ENCODE measurements around the gene KCTD21.

KCTD21 gene

DNA sequence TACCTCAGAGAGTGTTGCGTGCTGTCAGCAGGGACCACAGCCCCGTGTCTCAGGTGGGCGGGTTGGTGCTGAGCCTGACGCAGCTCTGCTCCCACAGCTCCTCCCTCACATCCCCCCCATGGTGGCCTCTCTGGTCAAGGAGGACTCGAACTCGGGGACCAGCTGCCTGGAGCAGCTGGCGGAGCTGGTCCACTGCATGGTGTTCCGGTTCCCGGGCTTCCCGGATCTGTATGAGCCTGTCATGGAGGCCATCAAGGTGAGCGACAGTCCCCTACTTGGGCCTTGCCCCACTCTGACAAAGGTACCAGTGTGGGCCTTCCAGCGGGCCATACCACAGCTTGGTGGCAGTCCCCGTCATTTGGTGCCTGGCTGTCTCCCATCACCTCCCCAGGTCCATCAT, 12.1 kb upstream of the KCTD21 start:
- no peak for DNase-seq (ENCODE audit: low spot score)

DNA sequence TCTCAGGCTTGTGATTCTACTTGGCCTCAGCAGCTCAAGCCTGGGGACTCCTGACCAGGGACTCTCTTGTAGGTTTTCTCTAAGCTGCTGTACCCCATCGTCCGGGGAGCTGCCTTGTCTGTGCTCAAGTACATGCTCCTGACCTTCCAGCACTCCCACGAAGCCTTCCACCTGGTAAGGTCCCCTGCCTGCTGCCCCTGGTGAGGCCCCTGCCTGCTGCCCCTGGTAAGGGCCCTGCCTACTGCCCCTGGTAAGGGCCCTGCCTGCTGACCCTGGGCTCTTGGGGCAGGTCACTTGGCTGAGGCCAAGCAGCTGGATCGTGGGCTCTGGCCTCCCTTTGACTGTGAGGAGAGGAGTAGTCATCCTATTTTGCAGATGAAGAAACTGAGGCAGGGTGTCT, 11.6 kb upstream of the KCTD21 start:
- DNase-seq (ENCODE audit: low spot score): no peak

DNA sequence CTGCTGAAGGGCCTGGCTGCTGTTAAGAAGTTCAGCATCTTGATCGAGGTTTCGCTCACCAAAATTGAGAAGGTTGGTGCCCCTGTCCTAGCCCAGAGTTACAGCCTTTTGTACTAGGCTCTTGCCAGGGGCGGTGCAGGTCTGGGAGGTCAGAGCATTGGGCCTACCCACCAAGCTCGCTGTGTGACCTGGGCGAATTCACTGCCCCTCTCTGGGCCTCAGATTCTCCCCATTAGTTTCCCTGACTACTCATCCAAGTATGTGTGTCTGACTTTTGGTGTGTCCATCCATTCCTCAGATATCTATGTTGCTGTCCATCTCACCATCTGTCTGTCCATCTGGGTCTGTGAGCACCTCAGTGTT, 11.2 kb upstream of the KCTD21 start:
- no peak for DNase-seq (ENCODE audit: low spot score)

DNA sequence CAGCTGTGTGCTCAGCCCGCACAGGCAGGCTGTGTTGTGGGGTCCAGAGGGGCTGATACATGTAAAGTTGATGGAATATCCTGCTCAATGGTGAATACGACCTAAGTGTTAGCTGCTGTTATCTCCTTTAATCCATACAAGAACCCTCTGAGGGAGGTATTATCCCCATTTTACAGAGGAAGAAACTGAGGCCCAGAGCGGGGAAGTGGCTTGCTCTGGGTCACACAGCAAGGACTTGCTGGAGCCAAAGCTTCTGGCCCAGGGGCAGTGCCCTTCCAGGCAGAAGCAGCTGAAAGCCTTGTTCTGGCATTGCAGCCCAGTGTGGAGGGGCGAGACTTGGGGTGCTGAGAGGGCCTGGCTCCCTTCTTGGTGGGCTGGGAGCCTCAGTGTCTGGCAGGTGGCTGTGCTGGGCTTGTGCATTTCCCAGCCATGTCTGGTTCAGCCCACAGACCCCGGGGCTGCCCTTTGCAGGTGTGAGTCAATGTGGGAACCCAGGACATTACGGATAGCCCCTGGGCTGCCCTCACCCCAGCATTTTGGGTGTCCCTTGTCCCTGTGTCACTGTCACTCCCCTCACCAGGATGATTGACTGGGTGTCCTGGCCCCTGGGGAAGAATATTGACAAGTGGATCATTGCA, 10.7 kb upstream of the KCTD21 start:
- DNase-seq (ENCODE audit: low spot score): no peak

DNA sequence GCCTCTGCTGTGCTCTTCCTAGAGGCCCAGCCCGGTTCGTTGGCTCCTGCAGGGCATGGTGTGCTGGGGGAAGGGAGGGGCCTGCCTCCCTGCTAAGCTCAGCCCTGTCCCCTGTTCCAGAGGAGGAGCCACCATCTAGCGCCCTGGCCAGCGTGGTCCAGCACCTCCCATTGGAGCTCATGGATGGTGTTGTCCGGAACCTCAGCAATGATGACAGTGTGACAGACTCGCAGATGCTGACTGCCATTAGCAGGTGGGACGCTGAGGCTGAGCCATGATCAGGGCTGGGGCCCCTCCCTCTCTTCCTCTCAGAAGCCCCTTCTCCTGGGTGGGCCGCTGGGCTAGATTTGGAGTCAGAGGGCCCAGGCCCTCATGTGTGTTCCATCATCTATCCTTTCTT, 9.4 kb upstream of the KCTD21 start:
- DNase-seq (ENCODE audit: low spot score): no peak

DNA sequence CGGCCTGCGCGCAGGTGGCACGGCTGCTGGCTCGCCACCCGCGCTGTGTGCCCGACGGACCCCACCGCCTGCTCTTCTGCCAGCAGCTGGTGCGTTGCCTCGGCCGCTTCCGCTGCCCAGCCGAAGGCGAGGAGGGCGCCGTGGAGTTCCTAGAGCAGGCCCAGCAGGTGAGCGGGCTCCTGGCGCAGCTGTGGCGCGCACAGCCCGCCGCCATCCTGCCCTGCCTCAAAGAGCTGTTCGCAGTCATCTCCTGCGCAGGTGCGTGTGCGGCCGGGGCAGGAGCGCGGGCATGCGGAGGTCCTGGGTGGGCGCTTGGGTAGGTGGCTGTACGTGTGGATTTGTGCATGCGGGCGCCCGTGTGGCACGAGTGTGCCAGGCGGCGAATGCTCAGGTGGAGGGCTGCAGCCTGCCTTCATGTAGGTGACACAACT, 8.2 kb upstream of the KCTD21 start:
- no peak for DNase-seq (ENCODE audit: low spot score)

DNA sequence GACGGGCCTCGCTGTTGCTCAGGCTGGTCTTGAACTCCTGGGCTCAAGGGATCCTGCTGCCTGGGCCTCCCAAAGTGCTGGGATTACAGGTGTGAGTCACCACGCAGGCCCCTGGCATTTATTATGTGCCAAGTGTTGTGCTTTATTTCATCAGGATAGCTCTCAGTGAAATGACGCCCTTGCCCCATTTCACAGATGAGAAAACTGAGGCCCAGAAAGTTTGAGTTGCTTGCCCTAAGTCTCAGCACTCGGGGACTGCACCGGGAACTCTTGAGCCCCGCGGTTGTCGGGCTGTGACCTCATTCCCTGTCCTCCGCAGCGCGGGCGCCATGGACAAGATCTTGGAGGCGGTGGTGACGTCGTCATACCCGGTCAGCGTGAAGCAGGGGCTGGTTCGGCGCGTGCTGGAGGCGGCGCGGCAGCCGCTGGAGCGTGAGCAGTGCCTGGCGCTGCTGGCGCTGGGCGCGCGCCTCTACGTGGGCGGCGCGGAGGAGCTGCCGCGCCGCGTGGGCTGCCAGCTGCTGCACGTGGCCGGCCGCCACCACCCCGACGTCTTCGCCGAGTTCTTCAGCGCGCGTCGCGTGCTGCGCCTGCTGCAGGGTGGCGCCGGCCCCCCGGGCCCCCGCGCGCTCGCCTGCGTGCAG, 7.6 kb upstream of the KCTD21 start:
- no peak for DNase-seq (ENCODE audit: low spot score)

DNA sequence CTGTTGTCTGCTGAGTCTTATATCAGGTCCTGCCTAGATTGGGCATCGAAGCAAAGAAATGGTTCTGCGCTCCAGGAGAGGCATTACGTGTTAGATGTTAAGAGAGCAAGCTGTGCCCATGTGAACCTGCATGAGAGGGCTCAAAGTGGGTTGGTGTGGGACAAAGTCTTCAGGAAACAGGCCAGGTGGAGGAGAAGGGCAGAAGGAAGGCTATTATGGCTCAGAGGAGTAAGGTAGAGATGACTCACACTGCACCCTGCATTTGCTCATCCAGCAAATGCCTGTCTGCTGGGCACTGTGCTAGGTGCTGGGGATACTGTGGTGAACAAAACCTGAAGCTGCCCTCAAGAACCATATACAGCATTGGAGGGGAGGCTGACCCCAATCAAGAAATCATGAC, 6.1 kb upstream of the KCTD21 start:
- no peak for DNase-seq (ENCODE audit: low spot score)

DNA sequence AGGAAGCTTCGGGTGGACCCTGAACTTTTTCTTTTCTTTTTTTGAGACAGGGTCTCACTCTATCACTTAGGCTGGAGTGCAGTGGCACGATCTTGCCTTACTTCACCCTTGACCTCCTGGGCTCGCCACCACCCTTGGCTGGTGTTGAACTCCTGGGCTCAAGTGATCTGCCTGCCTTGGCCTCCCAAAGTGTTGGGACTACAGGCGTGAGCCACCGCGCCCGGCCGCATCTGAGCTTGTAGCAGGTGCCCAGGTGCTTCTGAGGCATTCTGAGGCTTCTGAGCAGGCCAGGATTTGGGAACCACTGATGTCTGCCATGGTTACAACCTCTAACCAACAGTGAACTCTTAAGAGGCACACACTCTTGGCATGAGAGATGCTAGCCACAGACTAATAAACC, 5.4 kb upstream of the KCTD21 start:
- DNase-seq (ENCODE audit: low spot score): no peak

DNA sequence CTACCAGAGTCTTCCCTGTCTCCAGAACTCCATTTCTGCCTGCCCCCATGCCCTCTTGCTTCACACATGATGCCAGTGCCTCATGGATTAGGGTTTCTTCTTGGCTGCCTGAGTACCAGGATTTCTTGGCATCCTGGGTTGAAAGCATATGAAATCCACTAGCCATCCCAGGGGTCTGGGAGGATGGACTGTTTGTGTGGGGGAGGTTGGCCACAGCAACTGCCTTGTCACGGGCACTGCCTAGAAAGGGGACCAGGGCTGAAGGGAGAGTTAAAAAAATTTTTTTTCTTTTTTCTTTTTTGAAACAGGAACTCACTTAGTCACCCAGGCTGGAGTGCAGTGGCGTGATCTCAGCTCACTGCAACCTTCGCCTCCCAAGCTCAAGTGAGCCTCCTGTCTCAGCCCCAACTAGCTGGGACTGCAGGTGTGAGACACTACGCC, 4.5 kb upstream of the KCTD21 start:
- DNase-seq (ENCODE audit: low spot score): no peak

DNA sequence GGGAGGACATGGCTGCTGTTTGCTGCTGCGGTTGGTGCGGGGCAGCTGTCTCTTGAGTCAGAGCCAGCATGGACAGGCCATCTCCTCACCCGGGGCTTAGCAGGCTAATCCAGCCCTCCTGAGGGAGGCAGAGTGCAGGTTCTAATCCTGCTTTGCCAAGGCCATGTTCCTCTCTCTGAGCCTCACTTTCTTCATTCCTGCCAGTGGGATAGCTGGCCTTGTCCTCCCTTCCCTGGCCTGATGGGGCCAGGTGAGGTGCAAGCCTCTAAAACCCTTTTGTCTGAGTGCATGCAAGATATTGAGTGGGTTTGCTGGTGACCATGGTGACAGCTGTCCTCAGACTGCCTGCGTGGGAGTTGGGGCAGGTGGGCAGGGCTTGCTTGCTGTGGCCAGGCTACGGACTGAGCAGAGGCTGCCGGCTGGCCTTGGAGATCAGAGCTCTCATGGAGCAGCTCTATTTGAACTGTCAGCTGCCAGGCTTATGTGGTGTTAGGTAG, 3.8 kb upstream of the KCTD21 start:
- no peak for DNase-seq (ENCODE audit: low spot score)

DNA sequence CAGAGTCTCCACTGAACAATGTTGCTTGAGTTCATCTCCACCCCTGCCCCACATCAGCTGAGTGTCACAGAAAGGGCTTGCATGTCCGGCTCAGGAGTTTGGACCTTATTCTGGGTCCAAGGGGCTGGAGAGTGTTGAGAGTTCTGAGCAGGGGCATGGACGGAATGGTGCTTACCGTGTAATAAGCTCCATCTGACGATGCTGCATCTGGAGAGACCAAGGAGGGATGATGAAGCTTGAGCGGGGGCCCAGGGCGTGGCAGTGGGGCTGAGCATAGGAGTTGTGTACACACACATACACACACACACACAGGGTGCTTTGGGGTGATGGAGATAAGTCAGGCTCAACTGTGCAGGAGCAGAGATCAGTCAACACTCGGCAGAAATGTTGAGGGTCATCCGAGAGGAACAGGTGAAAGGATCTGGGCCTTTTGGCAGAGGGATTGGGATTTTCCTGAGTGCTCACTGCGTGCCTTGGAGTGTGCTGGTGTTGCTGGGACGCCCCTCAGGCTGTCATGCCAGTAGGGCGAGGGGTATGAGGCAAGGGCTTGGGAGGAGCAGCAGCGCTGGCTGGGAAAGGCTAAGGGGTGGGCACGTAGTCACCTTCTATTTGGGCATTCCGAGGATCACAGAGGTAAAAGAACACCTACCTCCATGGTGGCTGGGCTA, 2.6 kb upstream of the KCTD21 start:
- no peak for DNase-seq (ENCODE audit: low spot score)

DNA sequence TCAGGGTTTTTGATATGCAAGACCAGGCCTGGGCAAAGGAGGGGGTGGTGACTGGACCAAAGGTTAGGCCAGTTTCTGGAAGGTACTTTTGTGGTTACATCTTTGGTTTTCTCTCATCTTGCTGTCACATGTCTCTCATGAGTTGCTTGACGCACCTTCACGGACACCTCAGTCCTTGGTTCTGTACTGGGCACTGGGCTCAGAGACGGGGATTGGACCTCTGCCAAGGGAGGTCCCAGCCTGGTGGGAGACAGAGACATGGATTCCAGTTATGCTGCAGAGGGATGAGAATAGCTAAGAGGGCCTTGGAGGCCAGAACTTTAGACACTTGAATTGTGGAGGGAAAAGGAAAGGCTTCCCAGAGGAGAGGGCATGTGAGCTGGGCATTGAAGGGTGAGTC, 1.9 kb upstream of the KCTD21 start:
- DNase-seq (ENCODE audit: low spot score): no peak

DNA sequence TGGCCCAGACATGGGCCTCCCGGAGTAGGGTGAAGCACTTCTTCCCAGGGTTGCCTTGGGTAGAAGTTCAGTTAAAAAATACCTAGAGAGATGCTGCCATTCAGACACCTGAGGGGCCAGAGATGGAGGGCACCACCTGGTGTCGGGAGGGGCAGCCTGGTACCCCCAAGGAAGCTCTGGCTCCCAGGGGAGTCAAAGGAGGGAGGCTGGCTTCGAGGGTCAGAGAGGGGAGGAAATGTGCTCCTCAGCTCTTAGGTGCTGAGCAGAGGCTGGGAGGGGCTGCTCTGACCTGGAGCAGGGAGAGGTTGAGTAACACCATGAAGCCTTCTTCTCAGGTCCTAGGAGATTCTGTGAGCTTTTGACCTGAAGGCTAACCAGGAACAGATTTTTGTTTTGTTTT, 1.4 kb upstream of the KCTD21 start:
- no peak for DNase-seq (ENCODE audit: low spot score)

DNA sequence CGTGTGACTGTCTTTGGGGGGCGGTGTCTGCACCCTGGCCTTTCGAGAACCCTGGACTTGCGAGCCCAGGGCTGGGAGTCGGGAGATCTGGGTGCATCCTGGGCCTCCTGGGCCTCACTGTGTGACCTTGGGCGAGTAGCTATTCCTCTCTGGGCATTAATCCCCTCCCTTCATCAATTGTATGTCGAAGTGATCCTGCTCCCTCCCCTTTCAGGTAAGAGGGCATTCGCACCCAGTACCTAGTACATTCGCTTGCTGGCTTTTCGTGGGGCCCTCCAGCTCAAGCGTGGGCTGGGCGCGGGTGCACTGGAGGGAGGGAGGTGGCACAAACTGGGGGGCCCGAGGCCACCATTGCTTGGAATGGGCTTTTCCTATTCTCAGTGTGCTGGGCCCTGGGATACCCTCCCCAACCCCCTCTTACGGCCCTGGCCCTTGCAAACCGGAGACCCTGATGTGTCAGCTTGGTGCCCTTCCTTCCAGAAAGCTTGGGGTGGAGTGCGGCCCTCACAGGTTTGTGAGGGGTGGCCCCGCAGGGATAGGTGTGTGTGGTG, 823 bp upstream of the KCTD21 start:
- DNase-seq (ENCODE audit: low spot score): no peak

DNA sequence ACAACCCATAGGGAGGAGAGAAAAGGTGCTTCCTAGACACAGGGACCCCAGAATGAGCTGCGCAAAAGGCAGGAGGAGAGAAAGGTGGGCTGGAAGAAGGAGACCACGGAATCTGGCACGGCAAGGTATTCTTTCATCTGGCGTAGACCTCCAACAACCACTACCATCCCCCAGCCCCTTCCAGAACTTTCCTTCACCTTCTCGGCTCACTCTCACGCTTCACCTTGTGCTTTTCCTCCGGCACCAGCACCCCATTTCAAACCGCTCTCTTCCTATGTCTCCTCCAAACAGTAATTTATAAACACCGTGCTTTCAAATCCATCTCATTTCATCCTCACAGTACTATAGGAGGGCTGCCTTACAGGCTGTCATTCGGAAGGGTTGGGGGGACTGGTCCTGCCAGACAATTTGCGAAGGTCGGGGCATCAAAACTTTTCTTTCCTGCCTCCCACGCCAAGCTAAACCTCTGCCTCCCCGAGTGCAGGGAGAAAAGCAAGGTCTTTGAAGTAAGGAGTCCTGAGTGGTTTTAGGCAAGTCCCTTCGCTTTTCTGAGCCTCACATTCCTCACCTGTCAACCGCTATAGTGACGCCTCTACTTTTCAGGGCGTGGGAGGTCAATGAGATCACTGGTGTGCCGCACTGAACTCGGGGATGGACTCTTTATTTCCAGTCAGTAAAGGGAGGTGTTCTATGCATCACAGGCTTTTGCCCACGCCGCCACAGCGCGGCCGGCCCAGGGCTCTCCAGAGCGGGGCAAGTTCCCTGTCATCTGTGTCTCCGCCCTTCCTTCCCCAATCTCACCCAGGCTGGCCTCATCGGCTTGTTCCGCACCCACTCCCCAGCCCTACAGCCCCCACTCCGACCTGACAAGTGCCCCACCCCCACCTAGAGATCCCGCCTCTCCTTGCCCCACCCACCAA, 800 bp downstream of the KCTD21 start:
- no peak for DNase-seq (ENCODE audit: low spot score)

DNA sequence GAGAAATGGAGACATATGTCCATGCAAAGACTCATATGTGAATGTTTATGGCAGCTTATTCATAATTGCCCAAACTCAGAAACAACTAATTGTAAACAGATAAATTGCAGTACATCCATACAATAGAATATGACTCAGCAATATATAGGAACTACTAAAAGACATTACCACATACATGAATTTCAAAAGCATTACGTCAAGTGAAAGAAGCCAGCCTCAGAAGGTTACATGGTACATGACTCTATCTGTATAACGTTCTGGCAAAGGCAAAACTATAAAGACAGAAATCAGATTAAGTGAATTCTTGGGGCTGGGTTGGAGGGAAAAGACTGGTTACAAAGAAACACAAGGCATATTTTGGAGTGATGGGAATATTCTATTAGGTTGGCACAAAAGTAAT, 7.2 kb downstream of the KCTD21 start:
- no peak for DNase-seq (ENCODE audit: low spot score)

DNA sequence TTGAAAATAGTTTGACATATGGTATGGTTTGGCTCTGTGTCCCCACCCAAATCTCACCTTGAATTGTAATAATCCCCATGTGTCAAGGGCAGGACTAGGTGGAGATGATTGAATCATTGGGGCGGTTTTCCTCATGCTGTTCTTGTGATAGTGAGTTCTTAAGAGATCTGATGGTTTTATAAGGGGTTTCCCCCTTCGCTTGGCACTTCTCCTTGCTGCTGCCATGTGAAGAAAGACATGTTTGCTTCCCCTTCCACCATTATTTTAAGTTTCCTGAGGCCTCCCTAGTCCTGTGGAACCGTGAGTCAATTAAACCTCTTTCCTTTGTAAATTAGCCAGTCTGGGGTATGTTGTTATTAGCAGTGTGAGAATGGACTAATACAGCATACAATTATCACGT, 7.7 kb downstream of the KCTD21 start:
- no peak for DNase-seq (ENCODE audit: low spot score)

DNA sequence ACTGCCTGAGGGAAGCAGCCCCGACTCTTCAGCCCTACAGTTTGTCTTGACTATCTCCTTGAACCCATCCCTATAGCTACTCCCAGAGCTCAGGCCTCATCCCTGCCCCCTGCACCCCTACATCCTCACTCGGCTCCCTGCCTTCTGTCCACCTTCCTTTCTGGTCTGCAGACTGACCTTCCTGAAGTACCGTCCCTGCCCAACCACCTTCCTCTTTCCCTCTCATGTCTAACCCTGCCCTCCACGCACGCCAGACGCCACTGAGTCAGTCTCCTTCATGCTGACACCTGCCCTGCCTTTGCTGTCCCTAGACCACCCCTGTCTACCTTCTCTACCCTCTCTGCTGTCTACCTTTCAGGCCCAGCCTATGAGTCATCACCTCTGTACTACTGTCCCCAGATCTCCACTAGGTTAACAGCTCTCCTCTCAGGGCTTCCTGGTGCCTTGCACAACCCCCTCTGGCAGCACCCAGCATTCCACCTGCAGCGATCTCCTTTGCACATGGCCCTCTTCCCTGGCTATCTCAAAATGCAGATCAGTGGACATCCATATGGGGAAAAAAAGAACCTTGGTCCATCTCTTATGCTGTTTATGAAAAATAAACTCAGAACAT, 8.9 kb downstream of the KCTD21 start:
- DNase-seq (ENCODE audit: low spot score): no peak

DNA sequence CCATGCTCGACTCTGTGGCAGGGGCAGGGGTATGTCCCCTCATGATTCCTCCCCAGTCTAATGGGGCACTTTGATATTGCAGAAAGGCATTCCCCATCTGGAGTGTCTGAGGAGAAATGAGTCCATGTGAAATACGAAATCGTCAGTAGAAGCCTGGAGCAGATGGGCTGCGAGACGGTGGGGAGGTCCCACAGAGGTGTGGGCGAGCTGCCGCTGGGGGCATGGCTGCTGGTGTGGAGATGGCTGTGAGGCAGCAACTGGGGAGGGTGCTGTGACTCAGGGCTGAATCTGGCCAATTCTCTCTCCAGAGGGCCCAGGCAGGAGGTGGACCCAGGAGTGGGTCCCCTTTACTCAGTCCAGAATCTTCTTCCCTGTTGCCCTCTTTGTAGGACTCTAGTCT, 11.2 kb downstream of the KCTD21 start:
- no peak for DNase-seq (ENCODE audit: low spot score)

DNA sequence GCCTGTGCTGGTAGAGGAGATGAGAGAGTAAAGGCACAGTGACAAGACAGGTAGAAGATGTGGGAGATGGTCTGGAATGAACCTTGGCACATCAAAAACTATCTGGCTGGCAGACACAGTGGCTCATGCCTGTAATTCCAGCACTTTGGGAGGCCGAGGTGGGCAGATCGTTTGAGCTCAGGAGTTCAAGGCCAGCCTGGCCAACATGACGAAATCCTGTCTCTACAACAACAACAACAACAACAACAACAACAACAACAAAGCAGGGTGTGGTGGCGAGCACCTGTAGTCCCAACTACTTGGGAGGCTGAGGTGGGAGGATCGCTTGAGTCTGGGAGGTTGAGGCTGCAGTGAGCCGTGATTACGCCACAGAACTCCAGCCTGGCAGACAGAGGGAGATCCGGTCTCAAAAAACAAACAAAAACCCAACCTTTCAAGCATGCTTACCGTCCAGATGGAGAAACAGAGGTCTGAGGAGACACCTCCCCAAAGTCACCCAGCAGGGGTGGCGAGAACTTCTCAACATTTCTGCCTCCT, 11.8 kb downstream of the KCTD21 start:
- no peak for DNase-seq (ENCODE audit: low spot score)

Measured in D341Med (cell line).